T47D (cell line): ENCODE measurements around the gene HEPN1.

Source experiments
- DNase-seq, 2 experiments: peaks; one replicate each; pipeline versions ENCODE4 v3.0.0 to v3.0.0-alpha.2; 2011 to 2012; ENCODE audit warnings: low read depth in 1 of 2, low spot score in 1 of 2
- JUND ChIP-seq: IDR thresholded peaks from 2 replicates; pipeline ENCODE4 v1.6.1; 2012; ENCODE audit warnings: low read depth
- in situ Hi-C: cut with HindIII; loops from 2 replicates; pipeline ENCODE4 v1.10.0; 2016; ENCODE audit warnings: low sequenced_read_pairs, low pct_unique_long_range_greater_than_20kb

Gene HEPN1

DNA sequence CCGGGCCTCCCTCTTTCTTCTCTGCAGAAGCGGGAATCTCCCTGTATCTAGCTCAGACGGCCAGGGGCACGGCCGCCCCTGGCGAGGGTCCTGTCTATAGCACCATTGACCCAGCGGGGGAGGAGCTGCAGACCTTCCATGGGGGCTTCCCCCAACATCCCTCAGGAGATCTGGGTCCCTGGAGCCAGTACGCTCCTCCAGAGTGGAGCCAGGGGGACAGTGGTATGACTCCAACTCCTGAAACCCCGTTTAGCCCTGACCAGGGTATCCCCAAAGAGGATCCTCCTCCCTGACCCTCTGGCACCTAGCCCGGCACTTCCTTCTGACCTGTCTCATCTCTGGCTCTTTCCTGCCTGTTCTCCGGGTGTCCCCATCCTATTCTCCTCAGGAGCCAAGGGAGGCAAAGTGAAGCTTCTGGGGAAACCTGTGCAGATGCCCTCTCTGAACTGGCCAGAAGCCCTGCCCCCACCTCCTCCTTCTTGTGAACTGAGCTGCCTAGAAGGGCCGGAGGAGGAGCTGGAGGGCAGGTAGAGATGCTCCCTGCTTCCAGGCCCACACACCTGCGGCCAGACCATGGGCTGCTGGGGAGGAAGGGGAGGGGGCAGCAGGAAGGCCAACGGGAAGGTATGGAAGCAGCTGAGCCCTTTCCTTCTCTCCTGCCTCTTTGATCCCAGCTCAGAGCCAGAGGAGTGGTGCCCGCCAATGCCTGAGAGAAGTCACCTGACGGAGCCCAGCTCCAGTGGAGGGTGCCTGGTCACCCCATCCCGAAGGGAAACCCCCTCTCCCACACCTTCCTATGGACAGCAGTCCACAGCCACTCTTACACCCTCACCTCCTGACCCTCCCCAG lies 40.9 kb upstream of the HEPN1 start:
- TF ChIP-seq JUND = no peak
- no peak for DNase-seq
- in situ Hi-C loops = no loop called here

DNA sequence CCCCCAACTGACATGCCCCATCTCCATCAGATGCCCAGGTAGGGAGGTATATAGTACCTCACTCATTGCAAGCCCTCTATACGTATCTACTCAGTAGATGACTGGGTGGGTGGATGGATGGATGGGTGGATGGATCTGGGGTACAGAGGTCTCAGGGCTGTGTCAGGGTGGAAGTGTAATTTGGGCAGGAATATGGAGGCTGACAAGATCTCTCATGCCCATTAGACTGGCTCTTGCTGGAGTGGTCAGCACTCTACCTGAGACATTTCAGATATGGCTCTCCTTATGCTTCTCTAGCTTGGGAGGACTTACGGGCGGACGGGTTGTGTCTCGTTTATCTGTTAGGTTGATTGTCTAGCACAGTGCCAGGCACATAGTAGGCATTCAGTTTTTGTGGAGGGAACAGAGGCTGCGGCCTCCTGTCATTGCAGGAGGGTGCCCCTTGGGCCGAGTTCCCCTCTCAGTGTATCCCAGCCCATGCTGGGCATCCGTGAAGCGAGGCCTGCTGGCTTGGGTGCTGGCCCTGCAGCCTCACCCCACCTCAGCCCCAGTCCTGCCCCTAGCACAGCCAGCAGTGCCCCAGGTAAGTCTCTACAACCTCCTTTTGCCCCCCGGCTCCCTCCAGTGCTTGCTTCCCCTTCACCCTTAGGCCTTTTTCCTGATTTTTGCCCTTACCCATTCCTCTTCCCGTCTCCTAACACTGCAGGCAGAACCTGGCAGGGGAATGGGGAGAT lies 40.1 kb upstream of the HEPN1 start:
- in situ Hi-C loops = no loop called here
- TF ChIP-seq JUND = no peak
- no peak for DNase-seq

DNA sequence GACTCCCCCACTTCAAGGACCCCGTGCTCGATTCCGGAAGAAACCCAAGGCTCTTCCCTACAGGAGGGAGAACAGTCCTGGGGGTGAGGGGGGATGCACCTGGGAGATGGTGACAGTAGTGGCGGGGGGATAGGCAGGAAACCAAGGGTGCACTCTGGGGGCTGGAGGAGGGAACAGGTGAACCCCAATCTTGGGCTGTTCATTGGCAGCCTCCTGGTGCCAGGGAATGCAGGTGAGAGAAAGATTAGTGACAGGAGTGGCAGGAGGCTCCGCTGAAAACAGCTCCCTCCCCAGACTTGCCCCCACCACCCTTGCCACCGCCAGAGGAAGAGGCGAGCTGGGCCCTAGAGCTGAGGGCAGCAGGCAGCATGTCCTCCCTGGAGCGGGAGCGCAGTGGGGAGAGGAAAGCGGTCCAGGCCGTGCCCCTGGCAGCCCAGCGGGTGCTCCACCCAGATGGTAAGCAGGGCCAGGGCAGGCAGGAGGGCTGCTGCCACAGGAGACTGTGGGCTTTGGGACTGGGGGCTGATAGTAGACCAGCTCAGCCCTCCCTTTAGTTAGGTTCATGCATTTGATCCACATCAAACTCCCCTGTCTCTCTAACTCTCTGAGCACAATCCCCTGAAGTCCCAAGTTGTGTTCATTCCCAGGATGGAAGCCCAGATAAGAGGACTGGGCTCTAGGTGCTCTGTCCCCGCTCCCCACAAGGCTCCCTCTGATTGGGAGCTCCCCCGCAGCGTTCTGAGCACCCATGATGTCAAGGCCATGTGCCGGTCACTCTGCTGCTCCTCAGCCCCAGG lies 39.4 kb upstream of the HEPN1 start:
- DNase-seq = no peak
- in situ Hi-C loops = no loop called here
- no peak for TF ChIP-seq JUND

DNA sequence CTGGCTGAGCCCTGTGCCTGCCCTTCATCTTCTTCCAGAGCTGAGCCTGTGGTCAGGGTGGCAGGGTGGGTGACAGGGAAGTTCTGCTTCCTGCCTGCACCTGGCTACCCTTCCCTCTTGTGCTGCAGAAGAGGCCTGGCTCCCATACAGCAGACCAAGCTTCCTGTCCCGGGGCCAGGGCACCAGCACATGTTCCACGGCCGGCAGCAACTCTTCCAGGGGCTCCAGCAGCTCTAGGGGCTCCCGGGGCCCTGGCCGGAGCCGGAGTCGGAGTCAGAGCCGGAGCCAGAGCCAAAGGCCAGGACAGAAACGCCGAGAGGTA lies 38.8 kb upstream of the HEPN1 start:
- no peak for TF ChIP-seq JUND
- in situ Hi-C loops = no loop called here
- DNase-seq = no peak

DNA sequence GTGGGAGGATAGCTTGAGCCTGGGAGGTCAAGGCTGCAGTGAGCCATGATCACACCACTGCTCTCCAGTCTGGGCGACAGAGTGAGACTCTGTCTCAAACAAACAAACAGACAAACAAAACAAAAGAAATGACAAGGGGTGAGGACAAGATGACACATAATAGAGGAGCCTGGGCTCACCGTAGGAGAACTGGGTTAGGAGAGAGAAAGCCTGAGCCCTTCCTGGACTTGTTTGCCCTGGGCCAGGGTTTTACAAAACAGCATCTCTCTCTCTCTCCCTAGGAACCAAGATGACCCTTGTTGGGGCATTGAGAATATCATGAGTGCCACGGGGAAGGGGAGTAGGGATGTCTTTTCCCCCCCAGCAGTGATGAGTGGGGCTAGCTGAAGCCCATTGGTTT lies 38.1 kb upstream of the HEPN1 start:
- DNase-seq = no peak
- in situ Hi-C loops = no loop called here
- no peak for TF ChIP-seq JUND

DNA sequence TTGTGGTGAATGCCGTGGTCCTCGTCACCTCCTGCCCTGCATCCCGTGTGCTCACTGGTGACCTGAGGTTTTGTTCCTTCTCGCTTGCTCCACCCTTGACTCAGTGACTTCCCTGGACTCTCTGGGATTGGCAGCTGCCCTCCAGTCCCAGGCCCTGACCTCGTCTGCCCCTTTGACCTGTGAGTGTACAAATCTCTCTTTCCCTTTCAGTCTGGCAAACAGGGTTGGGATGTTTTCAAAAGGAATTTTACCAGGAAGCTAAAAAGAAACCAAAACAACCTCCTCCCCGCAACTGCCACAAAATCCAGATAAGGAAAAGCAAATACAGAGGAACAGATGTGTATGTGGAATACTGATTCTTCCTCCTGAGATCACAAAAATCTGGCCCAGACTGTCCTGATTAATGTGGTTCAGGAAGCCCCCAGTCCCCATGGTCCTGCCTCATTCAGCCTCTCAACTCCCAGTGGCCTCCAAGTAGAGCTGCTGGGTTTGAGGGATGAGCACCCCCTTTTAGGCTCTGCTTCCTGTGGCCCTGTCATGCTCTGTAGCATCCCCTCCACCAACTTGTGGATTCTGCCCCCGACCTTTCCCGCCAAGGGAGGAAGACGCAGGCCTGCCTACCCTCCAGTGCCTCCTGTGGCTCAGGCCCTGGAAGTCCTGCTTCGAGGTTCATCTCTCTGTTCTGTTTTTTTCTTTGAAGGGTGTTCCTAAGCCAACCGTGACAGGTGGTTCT lies 36.5 kb upstream of the HEPN1 start:
- TF ChIP-seq JUND = no peak
- in situ Hi-C loops = no loop called here
- DNase-seq = no peak

DNA sequence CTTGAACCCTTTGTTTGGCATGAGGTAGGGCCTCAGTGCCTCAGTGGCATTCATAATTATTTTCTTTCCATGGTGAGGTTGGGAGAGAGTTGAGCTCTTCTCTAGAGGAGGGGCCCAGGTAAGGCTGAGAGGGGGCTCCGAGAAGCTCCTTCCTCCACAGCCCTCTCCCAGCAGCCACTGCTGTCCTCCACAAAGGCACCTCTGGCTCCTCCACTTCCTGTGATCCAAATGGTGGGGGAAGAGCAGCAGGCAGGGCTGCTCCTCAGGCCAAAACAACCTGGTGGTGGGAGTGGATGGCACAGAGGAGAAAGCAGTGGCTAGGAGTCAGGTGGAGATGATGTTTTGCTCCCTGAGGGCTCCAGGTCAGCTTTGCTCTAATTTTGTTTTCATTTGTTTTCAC lies 34.7 kb upstream of the HEPN1 start:
- in situ Hi-C loops = no loop called here
- no peak for DNase-seq
- TF ChIP-seq JUND = no peak

DNA sequence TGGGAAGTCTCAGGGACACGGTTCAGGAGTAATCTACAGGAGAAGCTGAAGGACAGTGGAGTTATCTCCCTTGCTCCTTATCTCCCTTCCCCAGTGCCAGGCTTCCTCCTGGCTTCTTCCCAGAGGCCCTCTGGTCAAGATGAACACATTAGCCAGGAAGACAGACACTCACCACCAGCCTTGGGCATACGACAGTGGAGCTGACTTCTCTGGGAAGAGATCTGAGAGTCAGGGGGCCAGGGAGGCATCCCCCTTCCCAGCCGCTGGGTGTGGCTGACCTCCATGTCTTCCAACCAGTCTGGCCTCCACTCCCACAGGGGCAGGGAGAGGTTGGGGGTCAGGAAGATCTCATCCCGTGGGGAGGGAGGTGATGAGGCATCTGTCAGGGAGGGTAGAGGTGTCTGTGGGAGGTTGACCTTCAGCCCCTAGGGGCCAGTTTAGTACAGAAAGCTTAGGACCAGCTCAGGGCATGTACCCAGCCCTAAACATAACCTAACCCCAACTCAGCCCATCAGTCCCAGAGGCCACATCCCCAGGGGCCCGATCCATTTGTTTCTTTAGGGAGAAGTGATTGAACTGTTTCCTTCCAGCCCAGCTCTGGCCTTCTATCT lies 34.1 kb upstream of the HEPN1 start:
- TF ChIP-seq JUND = no peak
- DNase-seq = no peak
- in situ Hi-C loops = no loop called here

DNA sequence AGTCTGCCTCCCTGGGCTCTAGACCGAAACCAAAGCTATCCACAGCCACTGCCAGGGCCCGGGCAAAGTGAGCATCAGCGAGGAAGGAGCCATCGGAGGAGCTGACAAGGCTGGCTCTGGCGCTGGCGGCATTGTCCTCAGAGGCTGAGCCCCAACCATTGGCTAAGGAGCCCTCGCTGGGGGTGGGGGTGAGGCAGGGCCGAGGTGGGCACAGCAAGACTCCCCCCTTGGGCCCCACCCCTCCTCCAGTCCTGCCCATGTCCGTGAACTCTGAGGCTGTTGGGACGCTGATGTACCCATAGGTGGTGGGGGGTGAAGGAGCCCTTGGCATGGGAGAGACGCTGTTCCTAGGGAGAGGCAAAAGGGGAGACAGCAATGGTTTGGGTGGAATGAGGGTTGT lies 32.6 kb upstream of the HEPN1 start:
- in situ Hi-C loops = no loop called here
- DNase-seq = no peak
- TF ChIP-seq JUND = no peak

DNA sequence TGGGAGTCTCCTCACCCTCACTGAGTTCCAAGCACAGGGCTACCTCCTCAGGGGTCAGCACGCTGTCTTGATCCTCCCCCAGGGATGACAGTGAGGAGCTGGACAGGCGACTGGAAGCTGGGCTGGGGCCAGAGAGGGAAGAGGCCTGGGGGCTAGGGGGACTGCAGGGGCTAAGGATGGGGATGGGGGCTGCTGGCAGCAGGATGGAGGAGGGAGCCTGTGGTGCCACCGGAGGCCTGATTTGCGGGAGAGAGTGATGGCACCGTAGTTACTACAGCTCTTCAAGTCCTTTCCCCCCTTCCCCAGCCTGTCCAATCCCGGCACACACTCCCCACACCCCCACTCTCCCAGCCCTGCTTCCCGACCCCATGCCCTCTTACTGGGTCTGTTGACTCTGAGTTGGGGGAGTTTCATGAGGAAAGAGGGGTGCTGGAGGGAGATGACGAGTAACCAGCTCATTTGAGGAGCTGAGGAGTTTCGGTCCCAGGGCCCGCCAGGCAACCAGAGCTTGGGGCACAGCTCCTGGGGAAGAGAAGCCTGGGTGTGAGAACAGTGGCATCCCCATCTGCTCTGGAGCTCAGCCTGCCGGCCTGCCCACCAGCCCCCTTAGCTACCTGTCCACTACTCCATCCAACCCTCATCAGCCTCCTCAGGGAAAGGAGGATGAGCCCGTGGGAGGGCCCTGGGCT lies 31.9 kb upstream of the HEPN1 start:
- no peak for DNase-seq
- in situ Hi-C loops = no loop called here
- no peak for TF ChIP-seq JUND

DNA sequence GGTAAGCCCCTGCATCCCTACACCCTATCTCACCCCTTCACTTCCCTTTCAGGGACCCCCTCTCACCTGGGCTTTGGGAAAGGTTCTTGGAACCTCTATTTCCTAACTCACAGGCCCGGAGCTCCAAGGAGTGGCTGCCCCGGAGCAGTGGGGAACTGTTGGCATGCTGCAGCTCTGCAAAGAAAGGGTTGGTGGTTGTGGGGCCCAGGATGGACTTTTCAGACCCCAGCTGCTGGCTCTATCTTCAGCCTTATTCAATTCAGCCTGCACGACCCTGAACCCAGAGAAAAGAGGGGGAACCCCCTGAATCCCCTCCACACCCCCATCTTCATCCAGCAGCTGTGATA lies 31.4 kb upstream of the HEPN1 start:
- in situ Hi-C loops = no loop called here

More for the DNA sequence above, 31.4 kb upstream of the HEPN1 start:
- no peak for TF ChIP-seq JUND
- DNase-seq = no peak
